Skeletal muscle satellite cell (primary cell): ENCODE measurements around the gene FBXO33.

Experiments used
- H3K27me3 ChIP-seq: 2 replicates; pipeline ENCODE4 v1.7.0; 2013; ENCODE audit warnings: low read length; ENCODE audit not compliant: control insufficient read depth, insufficient read depth
- H3K36me3 ChIP-seq: 2 replicates; pipeline ENCODE4 v1.7.0; 2013; ENCODE audit warnings: mild to moderate bottlenecking, control low read depth, low read length; ENCODE audit not compliant: insufficient read depth
- H3K4me1 ChIP-seq: 2 replicates; pipeline ENCODE4 v1.7.0; 2013; ENCODE audit warnings: low read length; ENCODE audit not compliant: control insufficient read depth, insufficient read depth
- H3K4me2 ChIP-seq: 2 replicates; pipeline ENCODE4 v1.7.0; 2013; ENCODE audit warnings: mild to moderate bottlenecking, low read length
- H3K4me3 ChIP-seq: 2 replicates; pipeline ENCODE4 v1.7.0; 2013; ENCODE audit warnings: low read length
- H3K9ac ChIP-seq: 2 replicates; pipeline ENCODE4 v1.7.0; 2013; ENCODE audit warnings: mild to moderate bottlenecking, low read depth, low read length, moderate library complexity
- H3K9me3 ChIP-seq: replicated peaks from 2 replicates; pipeline ENCODE4 v1.7.0; 2013; ENCODE audit warnings: mild to moderate bottlenecking, control low read depth, low read length

The FBXO33 gene

DNA sequence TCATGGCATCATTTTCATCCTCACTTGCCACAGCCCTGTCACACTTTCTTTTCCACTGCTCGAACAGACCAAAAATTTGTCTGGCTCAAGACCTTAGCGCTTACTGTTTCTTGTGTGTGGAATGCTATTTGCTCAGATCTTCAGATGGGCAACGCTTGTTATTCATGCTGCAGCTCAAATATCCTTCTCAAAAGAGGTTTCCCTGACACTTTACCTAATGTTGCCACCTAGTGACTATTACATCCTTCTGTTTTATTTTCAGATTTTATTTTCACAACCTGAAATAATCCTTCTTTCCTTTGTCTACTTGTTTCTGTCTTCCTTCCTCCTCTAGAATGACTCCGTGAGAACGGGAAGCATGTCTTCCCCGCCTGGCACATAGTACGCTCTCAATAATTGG, 5.6 kb downstream of the FBXO33 start:
- Histone ChIP-seq H3K27me3 (no peaks in the 10 kb centered on the region), H3K4me1 (peaks cover 27% of the 10 kb centered on the region), H3K9ac (no peak overlapping the region), H3K36me3 (no peaks in the 10 kb centered on the region), H3K9me3 (no peaks in the 10 kb centered on the region), H3K4me3 (peak overlapping the region; percentile 13), H3K4me2 (peak overlapping the region; percentile 67)

DNA sequence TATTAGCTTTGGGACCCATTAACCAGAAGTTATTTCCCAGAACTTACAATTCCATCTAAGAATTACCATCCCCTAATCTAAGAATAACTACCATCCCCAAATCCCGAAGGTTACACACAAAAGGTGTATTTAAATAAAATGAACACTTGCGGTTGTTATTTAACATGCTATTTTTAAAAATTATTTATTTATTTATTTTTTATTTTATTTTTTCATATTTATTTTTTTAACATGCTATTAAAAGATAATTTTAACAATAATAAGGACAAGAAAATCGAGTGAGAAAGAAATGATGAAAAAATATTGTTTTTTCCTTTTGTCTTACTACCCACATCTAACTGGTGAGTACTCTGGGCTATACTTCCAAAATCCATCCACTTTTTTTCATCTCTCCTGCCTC, 6.3 kb downstream of the FBXO33 start:
- no peak overlapping the region for H3K4me3 ChIP-seq
- H3K36me3 ChIP-seq = no peaks in the 10 kb centered on the region
- H3K9me3 ChIP-seq = no peaks in the 10 kb centered on the region
- peak overlapping the region; percentile 67 for H3K4me2 ChIP-seq
- H3K27me3 ChIP-seq = no peaks in the 10 kb centered on the region
- H3K9ac ChIP-seq = no peak overlapping the region
- peaks cover 27% of the 10 kb centered on the region for H3K4me1 ChIP-seq

DNA sequence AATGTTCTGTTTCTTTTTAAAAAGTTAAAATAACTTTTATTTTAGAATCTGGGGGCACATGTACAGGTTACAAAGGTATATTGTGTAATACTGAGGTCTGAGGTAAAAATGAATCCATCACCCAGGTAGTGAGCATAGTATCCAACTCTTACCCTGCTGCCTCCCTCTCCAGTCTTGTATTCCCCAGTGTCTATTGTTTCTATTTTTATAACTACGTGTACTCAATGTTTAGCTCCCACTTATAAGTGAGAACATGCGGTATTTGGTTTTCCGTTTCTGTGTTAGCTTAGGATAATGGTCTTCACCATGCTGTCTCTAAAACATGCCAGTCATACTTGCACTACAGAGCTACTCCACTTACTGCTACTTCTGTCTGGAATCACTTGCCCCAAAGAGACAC, 8.4 kb downstream of the FBXO33 start:
- H3K4me3 ChIP-seq = no peak overlapping the region
- no peaks in the 10 kb centered on the region for H3K9me3 ChIP-seq
- H3K4me2 ChIP-seq = no peak overlapping the region
- no peaks in the 10 kb centered on the region for H3K27me3 ChIP-seq
- H3K4me1 ChIP-seq = peaks cover 14% of the 10 kb centered on the region
- no peak overlapping the region for H3K9ac ChIP-seq
- no peaks in the 10 kb centered on the region for H3K36me3 ChIP-seq

DNA sequence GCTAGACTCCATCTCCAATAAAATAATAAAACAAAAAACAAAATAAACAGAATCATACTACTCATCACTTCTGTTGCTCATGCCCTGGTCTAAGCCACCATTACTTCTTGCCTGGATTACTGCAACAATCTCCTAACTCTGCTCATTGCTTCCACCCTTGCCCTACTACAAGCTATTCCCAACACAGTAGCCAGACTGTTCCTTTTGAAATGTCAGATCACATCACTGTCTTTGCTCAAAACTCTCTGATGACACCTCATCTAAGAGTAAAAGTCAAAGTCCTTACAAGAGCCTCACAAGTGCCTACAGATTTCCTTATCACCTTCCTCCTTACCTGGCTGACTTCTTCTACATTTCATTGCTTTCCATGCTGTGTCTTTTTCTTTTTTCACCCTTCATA, 10.0 kb downstream of the FBXO33 start:
- Histone ChIP-seq H3K36me3 (no peaks in the 10 kb centered on the region), H3K4me2 (no peak overlapping the region), H3K4me1 (peaks cover 14% of the 10 kb centered on the region), H3K4me3 (no peak overlapping the region), H3K9me3 (no peaks in the 10 kb centered on the region), H3K27me3 (no peaks in the 10 kb centered on the region), H3K9ac (no peak overlapping the region)

DNA sequence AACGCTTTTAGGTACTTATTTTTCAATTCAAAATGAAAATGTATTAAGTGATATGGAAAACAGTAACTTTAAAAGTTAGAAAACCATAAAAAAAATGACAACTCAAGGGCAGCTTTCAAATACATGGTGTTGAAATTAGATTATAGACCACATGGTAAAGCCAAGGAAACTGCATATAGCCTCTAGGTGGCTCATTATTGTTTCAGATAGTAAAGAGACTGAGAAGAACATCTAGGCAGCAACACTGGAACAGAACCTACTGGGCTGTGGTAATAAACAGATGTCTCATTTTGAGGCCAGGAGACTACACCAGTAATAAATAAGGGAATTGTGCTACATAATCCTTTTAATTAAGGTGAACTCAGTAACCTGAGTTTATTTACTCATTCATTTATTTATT, 13.0 kb downstream of the FBXO33 start:
- no peak overlapping the region for H3K9ac ChIP-seq
- H3K9me3 ChIP-seq = no peaks in the 10 kb centered on the region
- no peaks in the 10 kb centered on the region for H3K27me3 ChIP-seq
- H3K4me1 ChIP-seq = no peaks in the 10 kb centered on the region
- no peak overlapping the region for H3K4me2 ChIP-seq
- H3K4me3 ChIP-seq = no peak overlapping the region
- H3K36me3 ChIP-seq = no peaks in the 10 kb centered on the region

DNA sequence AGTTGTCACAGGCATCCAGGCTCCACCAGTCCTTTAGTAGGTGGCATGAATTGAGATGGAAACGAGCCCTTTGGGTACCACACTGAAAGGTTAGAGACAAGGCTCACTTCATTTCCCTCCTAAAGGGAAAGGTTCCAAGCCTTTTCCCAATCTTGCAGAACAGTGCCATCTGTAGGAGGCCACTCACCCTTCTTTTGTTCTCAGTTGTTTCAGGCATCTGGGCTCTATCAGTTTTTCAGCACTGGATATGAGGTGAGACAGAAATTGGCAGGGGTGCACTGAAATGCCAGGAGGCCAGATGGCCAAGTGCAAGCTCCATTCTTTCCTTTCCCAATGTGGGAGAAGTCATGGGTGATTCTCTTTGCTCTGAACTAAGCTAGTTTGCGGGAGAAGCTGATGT, 15.2 kb downstream of the FBXO33 start:
- Histone ChIP-seq H3K4me1 (no peaks in the 10 kb centered on the region), H3K4me2 (no peak overlapping the region), H3K9ac (no peak overlapping the region), H3K9me3 (no peaks in the 10 kb centered on the region), H3K27me3 (no peaks in the 10 kb centered on the region), H3K36me3 (no peaks in the 10 kb centered on the region), H3K4me3 (no peak overlapping the region)

DNA sequence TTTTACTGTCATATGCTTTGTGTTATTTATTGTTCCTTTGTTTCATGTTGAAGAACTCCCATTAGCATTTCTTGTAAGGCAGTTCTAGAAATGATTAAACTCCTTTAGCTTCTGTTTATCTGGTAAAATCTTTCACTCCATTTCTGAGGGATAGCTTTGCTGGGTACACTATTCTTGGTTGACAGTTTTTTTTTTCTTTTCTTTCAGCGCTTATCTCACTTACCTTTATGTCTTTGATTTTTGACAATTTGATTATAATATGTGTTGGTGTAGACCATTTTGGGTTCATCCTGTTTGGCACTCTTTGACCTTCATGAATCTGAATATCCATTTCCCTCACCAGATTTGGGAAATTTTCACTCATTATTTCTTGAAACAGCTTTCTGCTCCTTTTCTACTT, 16.2 kb downstream of the FBXO33 start:
- H3K36me3 ChIP-seq = no peaks in the 10 kb centered on the region
- H3K9ac ChIP-seq = no peak overlapping the region

DNA sequence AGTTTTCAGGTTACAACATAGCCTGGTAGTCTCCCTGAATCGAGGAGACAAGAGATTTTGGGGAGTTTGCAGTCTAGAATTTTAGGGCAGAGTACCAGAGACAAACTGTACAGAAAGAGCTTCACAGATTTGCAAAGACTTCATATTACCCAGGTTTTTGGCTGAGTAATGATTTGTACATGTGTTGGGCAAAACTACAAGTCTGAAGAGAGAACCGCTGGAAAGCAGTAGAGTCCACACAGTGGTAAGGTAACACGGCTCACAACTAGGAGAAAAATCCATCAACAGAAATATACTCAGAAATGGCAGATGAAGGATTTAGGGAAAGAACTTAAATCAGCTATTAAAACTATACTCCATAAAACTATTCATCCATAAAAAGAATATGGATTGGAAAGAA, 25.7 kb downstream of the FBXO33 start:
- H3K4me1 ChIP-seq = no peaks in the 10 kb centered on the region
- H3K9me3 ChIP-seq = no peaks in the 10 kb centered on the region
- H3K9ac ChIP-seq = no peak overlapping the region
- H3K27me3 ChIP-seq = no peaks in the 10 kb centered on the region
- peaks cover under 1% of the 10 kb centered on the region for H3K36me3 ChIP-seq
- no peak overlapping the region for H3K4me2 ChIP-seq
- H3K4me3 ChIP-seq = no peak overlapping the region

More for the DNA sequence above, 16.2 kb downstream of the FBXO33 start:
- H3K9me3 ChIP-seq = no peaks in the 10 kb centered on the region
- H3K27me3 ChIP-seq = no peaks in the 10 kb centered on the region
- H3K4me3 ChIP-seq = no peak overlapping the region
- H3K4me2 ChIP-seq = no peak overlapping the region
- no peaks in the 10 kb centered on the region for H3K4me1 ChIP-seq

DNA sequence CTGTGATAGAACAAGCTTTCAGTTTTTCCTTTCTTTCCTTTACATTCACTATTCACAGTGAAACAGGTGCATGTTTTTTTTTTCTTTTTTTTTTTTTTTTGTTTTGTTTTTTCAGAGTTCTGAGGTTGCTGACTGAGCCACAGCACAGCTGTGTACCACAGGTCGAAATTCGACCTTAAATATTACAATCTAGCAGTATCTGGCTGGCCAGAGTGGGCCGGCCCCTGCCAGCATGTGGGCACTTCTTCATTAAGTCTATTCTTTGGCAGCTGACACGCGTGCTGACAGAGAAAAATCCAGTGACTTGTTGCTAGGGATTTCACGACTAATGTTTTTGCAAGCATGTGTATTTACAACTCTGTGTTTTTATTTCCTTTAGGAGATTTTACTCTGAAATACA, 33.9 kb downstream of the FBXO33 start:
- no peak overlapping the region for H3K4me2 ChIP-seq
- H3K36me3 ChIP-seq = peaks cover 25% of the 10 kb centered on the region
- no peaks in the 10 kb centered on the region for H3K27me3 ChIP-seq
- H3K9ac ChIP-seq = no peak overlapping the region
- no peaks in the 10 kb centered on the region for H3K9me3 ChIP-seq
- no peak overlapping the region for H3K4me3 ChIP-seq
- peaks cover 5% of the 10 kb centered on the region for H3K4me1 ChIP-seq

DNA sequence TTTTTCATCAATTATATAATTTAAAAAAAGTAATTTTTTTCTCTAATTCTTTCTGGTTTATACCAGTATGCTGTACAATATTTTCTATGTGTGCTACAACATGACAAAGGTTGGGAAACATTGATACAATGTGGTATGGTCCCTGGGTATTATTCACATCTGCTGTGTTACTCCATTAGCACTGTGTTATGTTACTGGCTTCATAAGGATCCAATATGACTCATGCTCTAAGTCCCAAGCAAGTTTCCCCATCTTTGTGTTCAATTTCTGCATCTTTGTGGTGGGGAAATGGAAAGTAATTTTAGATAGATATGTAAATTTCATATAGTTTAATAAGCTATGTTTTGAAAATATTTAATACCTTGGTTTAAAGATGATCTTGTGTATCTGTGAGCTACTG, 35.8 kb downstream of the FBXO33 start:
- H3K4me1 ChIP-seq = peaks cover 5% of the 10 kb centered on the region
- no peaks in the 10 kb centered on the region for H3K9me3 ChIP-seq
- H3K9ac ChIP-seq = no peak overlapping the region
- H3K36me3 ChIP-seq = peaks cover 23% of the 10 kb centered on the region
- no peak overlapping the region for H3K4me2 ChIP-seq
- no peak overlapping the region for H3K4me3 ChIP-seq
- H3K27me3 ChIP-seq = no peaks in the 10 kb centered on the region

DNA sequence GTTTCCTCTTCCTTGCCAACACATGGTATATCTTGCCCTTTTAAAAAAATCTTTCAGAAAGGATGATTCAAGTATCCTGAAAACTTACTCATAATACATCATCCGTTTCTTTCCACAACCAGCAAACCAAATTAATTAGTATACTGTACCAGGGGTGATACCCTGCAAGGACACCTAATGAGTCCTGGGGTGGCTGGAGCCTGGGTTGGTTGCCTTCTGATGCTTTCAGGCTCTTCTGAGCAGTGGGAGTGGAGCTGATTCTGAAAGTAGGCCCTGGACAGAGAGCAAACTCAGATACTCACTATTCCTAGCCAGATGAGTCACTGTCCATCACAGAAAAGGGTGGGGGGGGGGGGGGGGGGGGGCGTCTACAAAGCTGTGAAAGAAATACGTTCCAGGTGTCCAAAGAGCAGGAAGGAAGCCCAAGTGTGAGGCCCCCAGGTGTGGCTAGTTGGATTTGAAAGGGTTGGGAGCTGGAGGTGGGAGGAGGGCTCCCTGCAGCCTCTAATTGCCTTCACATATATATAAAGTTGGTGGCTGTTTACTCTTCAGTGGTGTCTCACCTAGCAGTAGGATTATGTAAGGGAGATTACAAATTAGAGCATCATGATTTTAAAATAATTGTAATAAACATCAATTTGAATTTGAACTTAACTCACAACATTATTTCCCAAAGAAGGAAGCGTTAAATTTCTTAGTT, 36.5 kb downstream of the FBXO33 start:
- H3K4me1 ChIP-seq = peaks cover 5% of the 10 kb centered on the region

DNA sequence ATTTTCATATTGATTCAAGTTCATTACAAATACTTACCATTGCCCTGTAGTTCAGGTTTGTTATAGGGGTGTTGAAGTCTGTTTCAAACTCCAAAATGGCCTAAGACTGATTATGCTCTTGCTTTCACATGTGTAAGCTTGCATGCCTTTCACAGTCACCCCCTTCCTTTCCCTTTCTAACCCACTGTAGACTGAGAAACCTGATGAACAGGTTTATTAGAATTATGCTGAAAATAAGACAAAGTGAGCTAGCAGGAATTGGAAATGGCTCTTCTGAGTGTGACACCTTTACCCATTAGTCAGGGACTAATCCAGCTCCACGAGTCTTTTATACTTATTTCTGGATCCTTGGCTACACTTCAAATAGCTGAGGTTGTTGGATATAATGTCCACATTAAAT, 38.9 kb downstream of the FBXO33 start:
- Histone ChIP-seq H3K4me3 (no peak overlapping the region), H3K4me2 (no peak overlapping the region), H3K27me3 (no peaks in the 10 kb centered on the region), H3K36me3 (peaks cover 5% of the 10 kb centered on the region), H3K4me1 (peaks cover 5% of the 10 kb centered on the region), H3K9ac (no peak overlapping the region), H3K9me3 (no peaks in the 10 kb centered on the region)

More for the DNA sequence above, 36.5 kb downstream of the FBXO33 start:
- Histone ChIP-seq H3K36me3 (peaks cover 18% of the 10 kb centered on the region), H3K4me2 (no peak overlapping the region), H3K27me3 (no peaks in the 10 kb centered on the region), H3K9ac (no peak overlapping the region), H3K4me3 (no peak overlapping the region), H3K9me3 (no peaks in the 10 kb centered on the region)
